ENCODE data around the gene CREB1. TPM values are rescaled to one million over a fixed set of nuclear protein-coding genes. Genes with fewer than 3 reads are reported as not detected.

The CREB1 gene
- total and polyA plus RNA-seq, 5 experiments from 2014 or later = 58.5 to 149 (median 71.4) TPM

GRCh38 chr2:207505728-207506127, 24.0 kb upstream of the CREB1 start:
- no peak for DNase-seq
- peaks cover 0 to 5% (median 0%) of the 10 kb centered on the region in 3 donors for H3K36me3 Mint-ChIP-seq
- H3K4me3 Mint-ChIP-seq = peak overlapping the region in 9 of 10 donors; percentile 1 to 73 (median 40)
- H3K4me1 Mint-ChIP-seq = peaks cover 18 to 65% (median 36%) of the 10 kb centered on the region in 4 donors
- H3K27me3 Mint-ChIP-seq = no peaks in the 10 kb centered on the region
- peaks cover 0 to 9% (median 0%) of the 10 kb centered on the region in 9 donors for H3K9me3 Mint-ChIP-seq
- H3K27ac Mint-ChIP-seq = peak overlapping the region in 8 of 10 donors; percentile 4 to 88 (median 68)
- ATAC-seq = peak; percentile 44 to 59
- POLR2A ChIA-PET = interaction anchor here (1.1 to 3.6 kb wide), 2 partner anchors 24 to 119 kb away, joined by 3 to 23 read pairs; partner anchors contain the start of genes CREB1 and METTL21A

GRCh38 chr2:207506426-207506825, 23.3 kb upstream of the CREB1 start:
- peaks cover 0 to 8% (median 0%) of the 10 kb centered on the region in 3 donors for H3K36me3 Mint-ChIP-seq
- peak overlapping the region in 8 of 10 donors; percentile 40 to 90 (median 60) for H3K27ac Mint-ChIP-seq
- DNase-seq (no peak), ATAC-seq (no peak)
- peaks cover 18 to 58% (median 36%) of the 10 kb centered on the region in 4 donors for H3K4me1 Mint-ChIP-seq
- no peaks in the 10 kb centered on the region for H3K27me3 Mint-ChIP-seq
- H3K4me3 Mint-ChIP-seq = peak overlapping the region in 6 of 10 donors; percentile 42 to 63 (median 48)
- H3K9me3 Mint-ChIP-seq = peaks cover 0 to 9% (median 0%) of the 10 kb centered on the region in 9 donors
- POLR2A ChIA-PET = interaction anchor here (0.8 to 1.2 kb wide), 3 partner anchors 18 to 118 kb away, joined by 3 to 5 read pairs (median 4); partner anchors contain the start of gene METTL21A

GRCh38 chr2:207510148-207510547, 19.6 kb upstream of the CREB1 start:
- no peak overlapping the region for H3K27ac Mint-ChIP-seq
- peaks cover 0 to 8% (median 2%) of the 10 kb centered on the region in 3 donors for H3K36me3 Mint-ChIP-seq
- POLR2A ChIA-PET = interaction anchor here (1.3 to 2.2 kb wide), 2 partner anchors 20 to 115 kb away, joined by 5 to 20 read pairs; partner anchors contain the start of genes CREB1 and METTL21A
- no peak for DNase-seq
- ATAC-seq = no peak
- no peak overlapping the region for H3K4me3 Mint-ChIP-seq
- H3K9me3 Mint-ChIP-seq = peaks cover 0 to 9% (median 0%) of the 10 kb centered on the region in 9 donors
- peaks cover 10 to 21% (median 20%) of the 10 kb centered on the region in 4 donors for H3K4me1 Mint-ChIP-seq
- H3K27me3 Mint-ChIP-seq = no peaks in the 10 kb centered on the region

GRCh38 chr2:207511851-207512250, 17.9 kb upstream of the CREB1 start:
- H3K9me3 Mint-ChIP-seq = peaks cover 0 to 9% (median 0%) of the 10 kb centered on the region in 9 donors
- H3K36me3 Mint-ChIP-seq = peaks cover 0 to 8% (median 2%) of the 10 kb centered on the region in 3 donors
- POLR2A ChIA-PET = interaction anchor here (0.6 to 2.2 kb wide), 2 partner anchors 18 to 530 kb away, joined by 4 to 20 read pairs; partner anchors contain the start of gene CREB1
- H3K27ac Mint-ChIP-seq = peak overlapping the region in 1 of 10 donors; percentile 40
- peaks cover 2 to 4% (median 3%) of the 10 kb centered on the region in 4 donors for H3K4me1 Mint-ChIP-seq
- ATAC-seq (no peak), DNase-seq (no peak)
- H3K4me3 Mint-ChIP-seq = no peak overlapping the region
- no peaks in the 10 kb centered on the region for H3K27me3 Mint-ChIP-seq

GRCh38 chr2:207512356-207512755, 17.4 kb upstream of the CREB1 start:
- peaks cover 0 to 9% (median 0%) of the 10 kb centered on the region in 9 donors for H3K9me3 Mint-ChIP-seq
- POLR2A ChIA-PET = no interaction called here
- H3K4me3 Mint-ChIP-seq = no peak overlapping the region
- no peak for DNase-seq
- no peak for ATAC-seq
- H3K4me1 Mint-ChIP-seq = no peaks in the 10 kb centered on the region
- H3K27ac Mint-ChIP-seq = no peak overlapping the region
- H3K27me3 Mint-ChIP-seq = no peaks in the 10 kb centered on the region
- H3K36me3 Mint-ChIP-seq = peaks cover 0 to 8% (median 2%) of the 10 kb centered on the region in 3 donors

- Mint-ChIP-seq H3K4me1 (no peaks in the 10 kb centered on the region), H3K27me3 (no peaks in the 10 kb centered on the region), H3K27ac (no peak overlapping the region), H3K9me3 (peaks cover 0 to 4% (median 0%) of the 10 kb centered on the region in 9 donors), H3K4me3 (no peak overlapping the region), H3K36me3 (peaks cover 0 to 6% (median 2%) of the 10 kb centered on the region in 3 donors)
- ATAC-seq (no peak), DNase-seq (no peak)
- POLR2A ChIA-PET = interaction anchor here (1.0 kb wide), 1 partner anchor 17 kb away, joined by 5 read pairs; no protein-coding TSS in a partner anchor
Observed at GRCh38 chr2:207513551-207514257, 16.1 kb upstream of the CREB1 start.

- Mint-ChIP-seq H3K4me1 (peaks cover 0 to 2% (median 0%) of the 10 kb centered on the region in 4 donors), H3K27me3 (peaks cover 0 to 1% (median 0%) of the 10 kb centered on the region in 5 donors), H3K4me3 (no peak overlapping the region), H3K36me3 (peaks cover 0 to 5% (median 2%) of the 10 kb centered on the region in 3 donors), H3K27ac (no peak overlapping the region), H3K9me3 (no peaks in the 10 kb centered on the region)
- POLR2A ChIA-PET = no interaction called here
- no peak for ATAC-seq
- no peak for DNase-seq
Observed at GRCh38 chr2:207514451-207514850, 15.3 kb upstream of the CREB1 start.

GRCh38 chr2:207515671-207516070, 14.1 kb upstream of the CREB1 start:
- H3K27ac Mint-ChIP-seq = no peak overlapping the region
- ATAC-seq = peak; percentile 37 to 39

GRCh38 chr2:207516206-207516605, 13.6 kb upstream of the CREB1 start:
- POLR2A ChIA-PET = no interaction called here
- Mint-ChIP-seq H3K4me1 (peaks cover 0 to 2% (median 0%) of the 10 kb centered on the region in 4 donors), H3K9me3 (no peaks in the 10 kb centered on the region), H3K27me3 (peaks cover 0 to 1% (median 0%) of the 10 kb centered on the region in 5 donors), H3K27ac (peak overlapping the region in 1 of 10 donors; percentile 35), H3K4me3 (no peak overlapping the region), H3K36me3 (peaks cover 0 to 2% (median 0%) of the 10 kb centered on the region in 3 donors)
- no peak for ATAC-seq
- no peak for DNase-seq

More at GRCh38 chr2:207515671-207516070, 14.1 kb upstream of the CREB1 start:
- peaks cover 0 to 1% (median 0%) of the 10 kb centered on the region in 5 donors for H3K27me3 Mint-ChIP-seq
- DNase-seq = no peak
- H3K9me3 Mint-ChIP-seq = no peaks in the 10 kb centered on the region
- peaks cover 0 to 2% (median 0%) of the 10 kb centered on the region in 4 donors for H3K4me1 Mint-ChIP-seq
- peaks cover 0 to 3% (median 2%) of the 10 kb centered on the region in 3 donors for H3K36me3 Mint-ChIP-seq
- POLR2A ChIA-PET = no interaction called here
- H3K4me3 Mint-ChIP-seq = no peak overlapping the region

GRCh38 chr2:207523005-207523404, 6.8 kb upstream of the CREB1 start:
- POLR2A ChIA-PET = interaction anchor here (0.7 kb wide), 1 partner anchor 17 kb away, joined by 3 read pairs; no protein-coding TSS in a partner anchor
- no peak overlapping the region for H3K27ac Mint-ChIP-seq
- H3K4me1 Mint-ChIP-seq = peaks cover 22 to 35% (median 29%) of the 10 kb centered on the region in 4 donors
- peaks cover 0 to 4% (median 0%) of the 10 kb centered on the region in 9 donors for H3K9me3 Mint-ChIP-seq
- no peaks in the 10 kb centered on the region for H3K36me3 Mint-ChIP-seq
- H3K4me3 Mint-ChIP-seq = no peak overlapping the region
- DNase-seq = no peak
- H3K27me3 Mint-ChIP-seq = peaks cover 0 to 1% (median 0%) of the 10 kb centered on the region in 5 donors
- ATAC-seq = no peak

GRCh38 chr2:207525296-207525695, 4.5 kb upstream of the CREB1 start:
- peaks cover 29 to 44% (median 42%) of the 10 kb centered on the region in 4 donors for H3K4me1 Mint-ChIP-seq
- ATAC-seq = no peak
- peaks cover 0 to 2% (median 0%) of the 10 kb centered on the region in 5 donors for H3K27me3 Mint-ChIP-seq
- peaks cover 0 to 2% (median 0%) of the 10 kb centered on the region in 3 donors for H3K36me3 Mint-ChIP-seq
- H3K4me3 Mint-ChIP-seq = peak overlapping the region; percentile 41 to 80 (median 56)
- DNase-seq = peak in 1 of 10 donors; percentile 28
- POLR2A ChIA-PET = interaction anchor here (0.6 kb wide), 2 partner anchors 20 to 100 kb away, joined by 3 read pairs; partner anchors contain the start of gene METTL21A
- H3K27ac Mint-ChIP-seq = peak overlapping the region; percentile 79 to 100 (median 92)
- peaks cover 0 to 7% (median 0%) of the 10 kb centered on the region in 9 donors for H3K9me3 Mint-ChIP-seq

- Mint-ChIP-seq H3K27ac (peak overlapping the region; percentile 98 to 100 (median 99)), H3K4me3 (peak overlapping the region; percentile 85 to 100 (median 94)), H3K4me1 (peaks cover 31 to 70% (median 58%) of the 10 kb centered on the region in 4 donors), H3K36me3 (peaks cover 0 to 2% (median 0%) of the 10 kb centered on the region in 3 donors), H3K27me3 (peaks cover 0 to 4% (median 0%) of the 10 kb centered on the region in 5 donors), H3K9me3 (peaks cover 0 to 7% (median 0%) of the 10 kb centered on the region in 9 donors)
- POLR2A ChIA-PET = interaction anchor here (0.7 to 1.7 kb wide), 5 partner anchors 60 to 764 kb away, joined by 4 to 8 read pairs (median 6); partner anchors contain the start of genes FASTKD2, MDH1B and METTL21A
- DNase-seq (peak in 8 of 10 donors; percentile 44 to 72 (median 65)), ATAC-seq (peak; percentile 8 to 11)
Observed at GRCh38 chr2:207528980-207529329, 807 bp upstream of the CREB1 start.

Data from naive thymus-derived CD8-positive, alpha-beta T cell (primary cell).